VCaP (cell line): ENCODE results near the gene TLR1.

Experiments
- H3K27ac ChIP-seq: fragments of 450-650 bp; 2 replicates; pipeline ENCODE4 v1.5.1; 2017
- TF ChIP-seq, protein P1 (sequence below): fragments of 450-650 bp; conservative IDR thresholded peaks from 2 replicates; pipeline ENCODE4 v1.5.1; 2017; ENCODE audit warnings: mild to moderate bottlenecking, moderate library complexity

The TLR1 gene

GRCh38 chr4:38791010-38791409 lies 13.6 kb downstream of the TLR1 start:
- H3K27ac ChIP-seq, result no peak overlapping the region
- TF ChIP-seq, protein P1, sequence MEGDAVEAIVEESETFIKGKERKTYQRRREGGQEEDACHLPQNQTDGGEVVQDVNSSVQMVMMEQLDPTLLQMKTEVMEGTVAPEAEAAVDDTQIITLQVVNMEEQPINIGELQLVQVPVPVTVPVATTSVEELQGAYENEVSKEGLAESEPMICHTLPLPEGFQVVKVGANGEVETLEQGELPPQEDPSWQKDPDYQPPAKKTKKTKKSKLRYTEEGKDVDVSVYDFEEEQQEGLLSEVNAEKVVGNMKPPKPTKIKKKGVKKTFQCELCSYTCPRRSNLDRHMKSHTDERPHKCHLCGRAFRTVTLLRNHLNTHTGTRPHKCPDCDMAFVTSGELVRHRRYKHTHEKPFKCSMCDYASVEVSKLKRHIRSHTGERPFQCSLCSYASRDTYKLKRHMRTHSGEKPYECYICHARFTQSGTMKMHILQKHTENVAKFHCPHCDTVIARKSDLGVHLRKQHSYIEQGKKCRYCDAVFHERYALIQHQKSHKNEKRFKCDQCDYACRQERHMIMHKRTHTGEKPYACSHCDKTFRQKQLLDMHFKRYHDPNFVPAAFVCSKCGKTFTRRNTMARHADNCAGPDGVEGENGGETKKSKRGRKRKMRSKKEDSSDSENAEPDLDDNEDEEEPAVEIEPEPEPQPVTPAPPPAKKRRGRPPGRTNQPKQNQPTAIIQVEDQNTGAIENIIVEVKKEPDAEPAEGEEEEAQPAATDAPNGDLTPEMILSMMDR, result no peak

DNA sequence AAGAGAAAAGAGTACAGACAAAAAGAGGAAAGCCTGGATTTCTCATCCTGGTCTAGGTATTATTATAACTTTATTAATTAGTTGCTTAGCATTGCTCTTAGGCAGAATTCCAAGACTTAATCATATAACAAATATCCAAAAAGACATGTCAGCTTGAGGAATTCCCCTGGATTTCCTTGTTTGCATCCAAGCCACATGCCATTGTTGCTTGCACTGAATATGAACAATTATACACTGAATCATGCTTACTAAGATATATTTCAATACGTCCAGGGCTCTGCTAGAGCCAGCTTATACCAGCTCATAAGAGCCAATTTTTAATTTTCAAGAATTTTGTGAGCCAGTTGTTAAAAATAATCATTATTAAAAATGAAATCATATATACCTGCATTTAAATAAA lies 16.3 kb downstream of the TLR1 start:
- H3K27ac ChIP-seq, result no peak overlapping the region
- TF ChIP-seq, protein P1, result no peak

DNA sequence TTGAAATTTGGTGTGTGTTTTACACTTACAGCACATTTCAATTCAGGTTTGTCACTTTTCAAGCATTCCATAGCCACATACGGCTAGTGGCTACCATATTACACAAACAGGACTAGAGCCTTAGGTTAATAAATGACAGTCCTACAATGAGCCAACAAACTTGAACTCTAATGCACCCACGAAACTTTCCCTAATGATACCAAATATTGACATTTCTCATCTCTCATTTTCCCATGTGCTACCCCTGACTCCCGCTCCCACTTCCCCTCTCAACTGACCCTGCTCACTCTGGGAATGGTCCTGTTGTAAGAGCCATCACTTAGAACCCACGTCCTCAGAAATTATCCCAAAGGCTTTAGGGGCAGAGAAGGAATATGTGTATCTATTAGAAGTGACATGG lies 16.9 kb downstream of the TLR1 start:
- TF ChIP-seq, protein P1, result no peak
- H3K27ac ChIP-seq, result no peak overlapping the region

DNA sequence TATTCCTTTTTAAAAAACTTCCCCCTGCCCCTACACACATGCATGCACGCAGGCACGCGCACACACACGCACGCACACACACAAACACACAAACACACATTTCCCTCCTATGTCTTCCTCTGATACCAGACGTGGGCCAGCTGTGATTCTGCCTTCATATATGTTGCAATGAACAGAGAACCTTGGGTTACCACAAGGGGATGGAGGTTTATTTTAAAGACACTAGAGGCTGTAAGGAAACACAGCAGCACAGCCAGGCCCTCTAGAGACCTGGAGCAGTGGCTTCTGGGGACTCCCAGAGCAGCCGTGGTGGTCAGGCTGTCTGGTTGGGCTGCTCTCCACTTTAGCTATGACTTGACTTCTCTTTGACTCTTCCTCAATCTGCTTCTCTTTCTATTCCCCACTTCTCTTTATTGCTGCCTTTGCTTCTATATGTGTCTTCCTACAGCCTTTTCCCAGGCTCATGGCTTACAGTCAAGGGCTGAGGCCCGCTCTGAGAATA lies 18.6 kb downstream of the TLR1 start:
- H3K27ac ChIP-seq, result no peak overlapping the region
- TF ChIP-seq, protein P1, result no peak

GRCh38 chr4:38785041-38785790 lies 19.4 kb downstream of the TLR1 start:
- TF ChIP-seq, protein P1, result no peak
- H3K27ac ChIP-seq, result no peak overlapping the region

DNA sequence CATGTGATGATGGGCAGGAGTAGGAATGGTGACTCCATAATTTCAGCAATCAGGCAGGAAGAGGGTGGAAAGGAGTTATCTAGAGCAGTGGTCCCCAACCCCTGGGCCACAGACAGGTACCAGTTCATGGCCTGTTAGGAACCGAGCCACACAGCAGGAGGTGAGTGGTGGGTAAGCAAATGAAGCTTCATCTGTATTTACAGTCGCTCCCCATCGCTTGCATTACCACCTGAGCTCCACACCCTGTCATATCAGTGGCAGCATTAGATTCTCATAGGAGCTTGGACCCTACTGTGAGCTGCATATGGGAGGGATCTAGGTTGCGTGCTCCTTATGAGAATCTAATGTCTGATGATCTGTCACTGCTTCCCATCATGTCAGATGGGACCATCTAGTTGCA lies 20.4 kb downstream of the TLR1 start:
- no peak overlapping the region for H3K27ac ChIP-seq
- TF ChIP-seq, protein P1, result no peak

DNA sequence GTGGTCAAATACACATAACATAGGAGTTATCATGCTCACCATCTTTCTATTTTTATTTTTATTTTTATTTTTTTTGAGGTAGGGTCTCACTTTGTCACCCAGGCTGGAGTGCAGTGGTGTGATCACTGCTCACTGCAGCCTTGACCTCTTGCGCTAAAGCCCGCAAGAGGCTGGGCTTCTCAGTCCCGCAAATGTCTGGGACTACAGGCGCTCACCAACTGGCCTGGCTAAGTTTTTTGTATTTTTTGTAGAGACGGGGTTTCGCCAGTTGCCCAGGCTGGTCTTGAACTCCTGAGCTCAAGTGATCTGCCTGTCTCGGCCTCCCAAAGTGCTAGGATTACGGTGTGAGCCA lies 21.5 kb downstream of the TLR1 start:
- TF ChIP-seq, protein P1, result peak; percentile 42
- no peak overlapping the region for H3K27ac ChIP-seq
